ENCODE results near the gene APOO.

APOO gene

GRCh38 chrX:23907498-23908218, at the start of gene APOO, which contains the start of gene CXorf58:
Gene APOO (minus strand): TSS chrX:23907938. CDS start chrX:23907702, 236 bp downstream.
Gene CXorf58 (plus strand): TSS chrX:23908006. CDS start chrX:23910303, 2,297 bp downstream.
- peak; percentile 88 for DNase-seq

- no peak for DNase-seq
Observed at GRCh38 chrX:23954396-23954795, 46.7 kb upstream of the APOO start.

- no peak for DNase-seq
Observed at GRCh38 chrX:23953908-23954269, 46.2 kb upstream of the APOO start.

- DNase-seq: peak; percentile 0
Observed at GRCh38 chrX:23952984-23953907, 45.5 kb upstream of the APOO start.

- no peak for DNase-seq
Observed at GRCh38 chrX:23952391-23952790, 44.7 kb upstream of the APOO start.

GRCh38 chrX:23945206-23945605, 37.5 kb upstream of the APOO start:
- no peak for DNase-seq

GRCh38 chrX:23944234-23944633, 36.5 kb upstream of the APOO start:
- no peak for DNase-seq

- DNase-seq: no peak
Observed at GRCh38 chrX:23939203-23939602, 31.5 kb upstream of the APOO start.

GRCh38 chrX:23938690-23939089, 31.0 kb upstream of the APOO start:
- no peak for DNase-seq

GRCh38 chrX:23937100-23937499, 29.4 kb upstream of the APOO start:
- DNase-seq: no peak

- no peak for DNase-seq
Observed at GRCh38 chrX:23936180-23936579, 28.4 kb upstream of the APOO start.

- no peak for DNase-seq
Observed at GRCh38 chrX:23935106-23935505, 27.4 kb upstream of the APOO start.

GRCh38 chrX:23932046-23932445, 24.3 kb upstream of the APOO start:
- DNase-seq: no peak

GRCh38 chrX:23930894-23931604, 23.3 kb upstream of the APOO start:
- no peak for DNase-seq

GRCh38 chrX:23926015-23926414, 18.3 kb upstream of the APOO start:
- DNase-seq: no peak

- no peak for DNase-seq
Observed at GRCh38 chrX:23919706-23920320, 12.1 kb upstream of the APOO start.

GRCh38 chrX:23919148-23919547, 11.4 kb upstream of the APOO start:
- no peak for DNase-seq

- DNase-seq: no peak
Observed at GRCh38 chrX:23911126-23911835, 3.5 kb upstream of the APOO start.

- DNase-seq: no peak
Observed at GRCh38 chrX:23908219-23909004, 674 bp upstream of the APOO start.

- DNase-seq: no peak
Observed at GRCh38 chrX:23907111-23907497, 634 bp downstream of the APOO start.

GRCh38 chrX:23904096-23904495, 3.6 kb downstream of the APOO start:
- DNase-seq: no peak
